NOMO-1 treated with dmso at 0.1 percent for 144 hours (cell line): Measurements from ENCODE around the gene TRNAU1AP.
A peak's percentile ranks its signal among the peaks of the same experiment; 100 is the strongest.
"Not testable (repeated sequence)": the region's sequence is repeated elsewhere in the genome, so short reads cannot be mapped to it uniquely, and the experiment has no call there.

Experiments used
- DNase-seq: peaks from one replicate; lab custom pipeline; 2025; ENCODE audit not compliant: unreplicated experiment; lab: John Stamatoyannopoulos, UW

The TRNAU1AP gene

GRCh38 chr1:28577052-28577678, 24.3 kb downstream of the TRNAU1AP start:
- DNase-seq = no peak

GRCh38 chr1:28577738-28578536, 25.1 kb downstream of the TRNAU1AP start:
- no peak for DNase-seq

- no peak for DNase-seq
Measured at GRCh38 chr1:28578696-28579218, 25.9 kb downstream of the TRNAU1AP start.

- no peak for DNase-seq
Measured at GRCh38 chr1:28579401-28579800, 26.5 kb downstream of the TRNAU1AP start.

- DNase-seq = no peak
Measured at GRCh38 chr1:28580722-28581530, 28.0 kb downstream of the TRNAU1AP start.

- DNase-seq = peak; percentile 93
Measured at GRCh38 chr1:28581531-28582247, 28.8 kb downstream of the TRNAU1AP start.

- DNase-seq = no peak
Measured at GRCh38 chr1:28582248-28582615, 29.3 kb downstream of the TRNAU1AP start.

GRCh38 chr1:28586585-28587391, 33.9 kb downstream of the TRNAU1AP start:
- not testable (repeated sequence) for DNase-seq

GRCh38 chr1:28591708-28592320, 38.9 kb downstream of the TRNAU1AP start, which contains the start of gene RAB42:
Gene RAB42, plus strand, starts transcription at chr1:28592265. Its CDS starts 247 bp downstream, at chr1:28592512.
- peak; percentile 69 for DNase-seq

- no peak for DNase-seq
Measured at GRCh38 chr1:28592321-28593071, 39.6 kb downstream of the TRNAU1AP start.

GRCh38 chr1:28593988-28594356, 41.1 kb downstream of the TRNAU1AP start:
- DNase-seq = not testable (repeated sequence)

GRCh38 chr1:28594686-28595411, 42.0 kb downstream of the TRNAU1AP start:
- not testable (repeated sequence) for DNase-seq

GRCh38 chr1:28595412-28596191, 42.7 kb downstream of the TRNAU1AP start:
- no peak for DNase-seq

GRCh38 chr1:28596276-28596675, 43.4 kb downstream of the TRNAU1AP start:
- DNase-seq = not testable (repeated sequence)

GRCh38 chr1:28601696-28602095, 48.8 kb downstream of the TRNAU1AP start:
- DNase-seq = no peak

- DNase-seq = no peak
Measured at GRCh38 chr1:28602536-28603439, 49.9 kb downstream of the TRNAU1AP start.
